Colonic mucosa (tissue), 4 donors: Measurements from ENCODE around the gene STAU1. TPM values are rescaled to one million over a fixed set of nuclear protein-coding genes. Genes with fewer than 3 reads are reported as not detected.

ENCODE experiments used
- DNase-seq: peaks from one replicate; pipeline ENCODE4 v3.0.0-alpha.2; 2020
- H3K27ac ChIP-seq: fragments of 200-600 bp; one replicate; pipeline ENCODE4 v1.8.0; 2021
- H3K27me3 ChIP-seq: fragments of 200-600 bp; one replicate; pipeline ENCODE4 v1.8.0; 2021
- H3K36me3 ChIP-seq: fragments of 200-600 bp; one replicate; pipeline ENCODE4 v1.8.0; 2021
- H3K4me1 ChIP-seq: fragments of 200-600 bp; one replicate; pipeline ENCODE4 v1.8.0; 2021; ENCODE audit warnings: mild to moderate bottlenecking
- H3K4me3 ChIP-seq: fragments of 200-600 bp; one replicate; pipeline ENCODE4 v1.8.0; 2021
- H3K9ac ChIP-seq, 2 donors: one replicate each; pipeline ENCODE4 v1.7.0; 2013; ENCODE audit warnings: control low read depth in 2 of 2, low read depth in 2 of 2, low read length in 2 of 2
- H3K9me3 ChIP-seq: fragments of 200-600 bp; one replicate; pipeline ENCODE4 v1.8.0; 2021
- CTCF ChIP-seq: fragments of 200-600 bp; IDR thresholded peaks from one replicate; pipeline ENCODE4 v1.8.0; 2022; ENCODE audit warnings: antibody characterized with exemption, mild to moderate bottlenecking
- intact Hi-C: fragments of 100-400 bp; cut with DNase I; formaldehyde crosslinking; loops from one replicate; pipeline ENCODE4 v1.14.1; 2022
- total RNA-seq, 2 donors: library from RNA; stranded (reverse); fragmentation: NEBNext Ultra II Directional in 1 of 2; extraction: Animal tissue kit (Norgen Biotek cat#: 25700) in 1 of 2; gene quantifications; one replicate each; pipeline ENCODE4 v1.2.1, GENCODE V29; 2021
- donor health status: healthy.
- donor health status: DM: no; HTN: no; CAD: no.
- donor health status: DM: no; HTN: no; CAD: no.

STAU1 gene
- total RNA-seq, 2 donors from 2014 or later: 86.6 to 106 TPM

GRCh38 chr20:49231471-49231870, 43.3 kb upstream of the STAU1 start:
- Histone ChIP-seq H3K9me3 (no peaks in the 10 kb centered on the region), H3K27ac (no peak overlapping the region), H3K4me1 (no peaks in the 10 kb centered on the region), H3K4me3 (no peak overlapping the region), H3K9ac (no peak overlapping the region), H3K27me3 (no peaks in the 10 kb centered on the region), H3K36me3 (peaks cover 36% of the 10 kb centered on the region)
- TF ChIP-seq CTCF: no peak
- DNase-seq: no peak
- intact Hi-C loops: no loop called here

- Histone ChIP-seq H3K4me1 (no peaks in the 10 kb centered on the region), H3K9ac (no peak overlapping the region), H3K4me3 (no peak overlapping the region), H3K36me3 (peaks cover 39% of the 10 kb centered on the region), H3K27ac (no peak overlapping the region), H3K27me3 (no peaks in the 10 kb centered on the region), H3K9me3 (no peaks in the 10 kb centered on the region)
- intact Hi-C loops: no loop called here
- no peak for TF ChIP-seq CTCF
- peak; percentile 24 for DNase-seq
Measured at GRCh38 chr20:49230561-49231133, 42.5 kb upstream of the STAU1 start.

- no peak overlapping the region for H3K9ac ChIP-seq
- no peak overlapping the region for H3K27ac ChIP-seq
- peaks cover 40% of the 10 kb centered on the region for H3K36me3 ChIP-seq
- no peaks in the 10 kb centered on the region for H3K27me3 ChIP-seq
- no peaks in the 10 kb centered on the region for H3K4me1 ChIP-seq
- no peak for TF ChIP-seq CTCF
- no peaks in the 10 kb centered on the region for H3K9me3 ChIP-seq
- no peak for DNase-seq
- intact Hi-C loops: no loop called here
- H3K4me3 ChIP-seq: no peak overlapping the region
Measured at GRCh38 chr20:49230021-49230420, 41.9 kb upstream of the STAU1 start.

- Histone ChIP-seq H3K9me3 (no peaks in the 10 kb centered on the region), H3K4me3 (no peak overlapping the region), H3K36me3 (peaks cover 40% of the 10 kb centered on the region), H3K27ac (no peak overlapping the region), H3K9ac (no peak overlapping the region), H3K4me1 (no peaks in the 10 kb centered on the region), H3K27me3 (no peaks in the 10 kb centered on the region)
- TF ChIP-seq CTCF: no peak
- intact Hi-C loops: no loop called here
- DNase-seq: no peak
Measured at GRCh38 chr20:49229381-49229780, 41.2 kb upstream of the STAU1 start.

GRCh38 chr20:49228676-49229075, 40.5 kb upstream of the STAU1 start:
- Histone ChIP-seq H3K27me3 (no peaks in the 10 kb centered on the region), H3K9me3 (no peaks in the 10 kb centered on the region), H3K4me3 (no peak overlapping the region), H3K27ac (no peak overlapping the region), H3K9ac (no peak overlapping the region), H3K4me1 (no peaks in the 10 kb centered on the region), H3K36me3 (peaks cover 41% of the 10 kb centered on the region)
- TF ChIP-seq CTCF: no peak
- intact Hi-C loops: no loop called here
- no peak for DNase-seq

GRCh38 chr20:49225896-49226295, 37.8 kb upstream of the STAU1 start:
- no peak for TF ChIP-seq CTCF
- Histone ChIP-seq H3K9ac (no peak overlapping the region), H3K27me3 (no peaks in the 10 kb centered on the region), H3K4me3 (no peak overlapping the region), H3K9me3 (no peaks in the 10 kb centered on the region), H3K27ac (no peak overlapping the region), H3K36me3 (peaks cover 32% of the 10 kb centered on the region), H3K4me1 (no peaks in the 10 kb centered on the region)
- intact Hi-C loops: no loop called here
- DNase-seq: no peak
